Upper lobe of right lung (tissue), 1 donor: Measurements from ENCODE around the gene VSNL1. TPM values are rescaled to one million over a fixed set of nuclear protein-coding genes. Genes with fewer than 3 reads are reported as not detected.

Experiments used
- ATAC-seq: fragments of 200-7000 bp; cut with Tn5 transposase; one replicate; pipeline ENCODE4 v1.9.1; 2020; ENCODE audit warnings: mild to moderate bottlenecking, moderate library complexity
- DNase-seq: peaks from one replicate; pipeline ENCODE4 v3.0.0-alpha.2; 2020
- H3K27ac ChIP-seq: fragments of 200-600 bp; one replicate; pipeline ENCODE4 v1.8.0; 2022
- H3K27me3 ChIP-seq: fragments of 200-600 bp; one replicate; pipeline ENCODE4 v1.8.0; 2022; ENCODE audit warnings: mild to moderate bottlenecking
- H3K36me3 ChIP-seq: fragments of 200-600 bp; one replicate; pipeline ENCODE4 v1.8.0; 2022
- H3K4me1 ChIP-seq: fragments of 200-600 bp; one replicate; pipeline ENCODE4 v1.8.0; 2022
- H3K4me3 ChIP-seq: fragments of 200-600 bp; one replicate; pipeline ENCODE4 v1.8.0; 2022; ENCODE audit warnings: mild to moderate bottlenecking
- H3K9me3 ChIP-seq: fragments of 200-600 bp; one replicate; pipeline ENCODE4 v1.8.0; 2022
- CTCF ChIP-seq: fragments of 200-600 bp; IDR thresholded peaks from one replicate; pipeline ENCODE4 v1.8.0; 2022; ENCODE audit warnings: antibody characterized with exemption
- intact Hi-C: fragments of 100-400 bp; cut with DNase I; formaldehyde crosslinking; loops from one replicate; pipeline ENCODE4 v1.11.0; 2022
- total RNA-seq: library from RNA; stranded (reverse); fragmentation: NEBNext Ultra II Directional; extraction: Animal tissue kit (Norgen Biotek cat#: 25700); gene quantifications from one replicate; pipeline ENCODE4 v1.2.1, GENCODE V29; 2021
- donor health status: DM: no; HTN: yes; CAD: no; lungs with severe emphysema.

VSNL1 gene
- total RNA-seq, 1 donor from 2014 or later: 1.2 TPM

GRCh38 chr2:17621781-17622180, 81.3 kb downstream of the VSNL1 start:
- ATAC-seq: no peak
- H3K4me3 ChIP-seq: no peak overlapping the region
- intact Hi-C loops: no loop called here
- H3K36me3 ChIP-seq: no peaks in the 10 kb centered on the region
- H3K4me1 ChIP-seq: no peaks in the 10 kb centered on the region
- no peaks in the 10 kb centered on the region for H3K9me3 ChIP-seq
- H3K27ac ChIP-seq: no peak overlapping the region
- no peak for TF ChIP-seq CTCF
- DNase-seq: no peak
- no peaks in the 10 kb centered on the region for H3K27me3 ChIP-seq

GRCh38 chr2:17625446-17625845, 85.0 kb downstream of the VSNL1 start:
- DNase-seq (no peak), ATAC-seq (no peak)
- TF ChIP-seq CTCF: no peak
- intact Hi-C loops: no loop called here
- Histone ChIP-seq H3K36me3 (no peaks in the 10 kb centered on the region), H3K27me3 (no peaks in the 10 kb centered on the region), H3K4me1 (no peaks in the 10 kb centered on the region), H3K4me3 (no peak overlapping the region), H3K9me3 (no peaks in the 10 kb centered on the region), H3K27ac (no peak overlapping the region)

- Histone ChIP-seq H3K27me3 (no peaks in the 10 kb centered on the region), H3K4me1 (no peaks in the 10 kb centered on the region), H3K4me3 (no peak overlapping the region), H3K27ac (no peak overlapping the region), H3K36me3 (no peaks in the 10 kb centered on the region), H3K9me3 (no peaks in the 10 kb centered on the region)
- DNase-seq (no peak), ATAC-seq (no peak)
- no peak for TF ChIP-seq CTCF
- intact Hi-C loops: no loop called here
These were observed 86.5 kb downstream of the VSNL1 start for GRCh38 chr2:17626986-17627385.

- ATAC-seq (no peak), DNase-seq (no peak)
- Histone ChIP-seq H3K27me3 (no peaks in the 10 kb centered on the region), H3K27ac (no peak overlapping the region), H3K36me3 (no peaks in the 10 kb centered on the region), H3K4me1 (no peaks in the 10 kb centered on the region), H3K4me3 (no peak overlapping the region), H3K9me3 (no peaks in the 10 kb centered on the region)
- intact Hi-C loops: no loop called here
- TF ChIP-seq CTCF: no peak
These were observed 86.9 kb downstream of the VSNL1 start for GRCh38 chr2:17627434-17627833.

- DNase-seq (no peak), ATAC-seq (no peak)
- Histone ChIP-seq H3K4me3 (no peak overlapping the region), H3K27me3 (no peaks in the 10 kb centered on the region), H3K9me3 (no peaks in the 10 kb centered on the region), H3K27ac (no peak overlapping the region), H3K36me3 (no peaks in the 10 kb centered on the region), H3K4me1 (no peaks in the 10 kb centered on the region)
- no peak for TF ChIP-seq CTCF
- intact Hi-C loops: no loop called here
These were observed 88.1 kb downstream of the VSNL1 start for GRCh38 chr2:17628349-17629261.
